GM12892 (cell line): ENCODE measurements around the gene LYL1.

Experiments
- POLR2A ChIP-seq: IDR thresholded peaks from 2 replicates; pipeline ENCODE4 v1.6.1; 2011; ENCODE audit warnings: low read depth, low read length, control low read depth
- POLR2AphosphoS5 ChIP-seq: IDR thresholded peaks from 2 replicates; pipeline ENCODE4 v1.6.1; 2011; ENCODE audit warnings: low read depth, low read length, control low read depth
- TAF1 ChIP-seq: IDR thresholded peaks from 2 replicates; pipeline ENCODE4 v1.6.1; 2011; ENCODE audit warnings: low read depth, mild to moderate bottlenecking, control low read depth, low read length, borderline replicate concordance

- no peak for TF ChIP-seq POLR2A
- TF ChIP-seq POLR2AphosphoS5 = no peak
- no peak for TF ChIP-seq TAF1
Observed at GRCh38 chr19:13091400-13092157, 11.1 kb downstream of the LYL1 start.
